ENCODE measurements around the gene CDKAL1. TPM values are rescaled to one million over a fixed set of nuclear protein-coding genes. Genes with fewer than 3 reads are reported as not detected.

Gene CDKAL1
- total RNA-seq, 1 experiment from 2014 or later, result 16.1 TPM

DNA sequence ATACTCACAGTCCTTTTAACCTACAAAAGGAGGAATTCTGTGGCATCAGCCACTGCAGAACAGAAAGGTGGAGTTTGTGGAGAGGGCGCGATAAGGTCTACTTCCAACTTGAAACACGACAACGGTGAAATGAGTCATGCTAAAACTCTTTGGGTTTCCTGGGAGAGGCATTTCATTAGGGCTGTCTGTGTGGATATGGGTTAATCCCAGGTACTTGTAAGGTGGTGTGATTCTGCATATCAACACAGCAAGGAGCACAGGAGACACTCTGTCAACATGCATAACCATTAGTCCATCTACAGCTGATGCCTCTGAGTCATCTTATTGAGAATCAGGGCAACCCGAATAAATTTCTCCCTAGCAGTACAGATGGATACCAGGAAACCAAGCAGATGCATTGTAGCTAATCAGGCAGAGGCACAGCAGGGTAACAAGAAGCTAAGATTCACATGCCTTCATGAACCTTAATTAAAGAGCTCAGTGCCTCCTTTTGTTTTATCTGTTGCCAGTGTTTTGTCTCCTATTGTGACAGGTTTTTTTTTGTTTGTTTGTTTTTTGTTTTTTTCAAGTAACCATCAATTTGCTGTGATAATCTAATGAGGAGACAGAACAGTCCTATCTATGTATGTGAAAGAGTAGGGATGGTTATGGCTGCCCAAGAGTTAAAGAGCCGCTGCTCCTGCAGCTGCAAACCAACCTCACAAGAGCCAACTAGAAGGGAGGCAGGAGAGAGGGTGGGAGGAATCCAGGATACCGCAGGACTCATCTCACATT lies 743.5 kb downstream of the CDKAL1 start:
- BruUV-seq (replicated peaks), result no TSS peak
- no peaks in the 10 kb centered on the region for H3K79me2 ChIP-seq (ENCODE audit: low read depth)
- ChIA-PET POLR2A (ENCODE audit: unreplicated experiment) (no interaction called here), CTCF (interaction anchor here (0.5 to 0.7 kb wide), 2 partner anchors 150 to 169 kb away, joined by 3 to 4 read pairs; no protein-coding TSS in a partner anchor)
- no peak overlapping the region for H3K27ac ChIP-seq
- no peaks in the 10 kb centered on the region for H3K27me3 ChIP-seq (ENCODE audit: insufficient read depth, low read depth)
- 0 out of 2 replicates have a peak, but pooled peaks cover 3% of the 10 kb centered on the region for H3K4me1 ChIP-seq (replicated peaks; ENCODE audit: insufficient read depth)
- no peaks in the 10 kb centered on the region for H3K36me3 ChIP-seq (ENCODE audit: low read depth)
- H3K9me3 ChIP-seq (ENCODE audit: insufficient read depth, low read depth), result no peaks in the 10 kb centered on the region
- no peaks in the 10 kb centered on the region for H4K20me1 ChIP-seq (ENCODE audit: insufficient read depth)
- no peaks in the 10 kb centered on the region for H3F3A ChIP-seq (ENCODE audit: insufficient read depth, low read depth)
- intact Hi-C loops (cut with micrococcal nuclease; ENCODE audit: unreplicated experiment), result loop anchor here (1.0 to 5.0 kb wide), 5 partner anchors 57 to 401 kb away; no protein-coding TSS in a partner anchor
- DNase-seq, result peak; percentile 62 to 74
- no peak for TF ChIP-seq EZH2 (IDR thresholded peaks at IDR 0.05; ENCODE audit: low read depth)
- TF ChIP-seq, protein P1, sequence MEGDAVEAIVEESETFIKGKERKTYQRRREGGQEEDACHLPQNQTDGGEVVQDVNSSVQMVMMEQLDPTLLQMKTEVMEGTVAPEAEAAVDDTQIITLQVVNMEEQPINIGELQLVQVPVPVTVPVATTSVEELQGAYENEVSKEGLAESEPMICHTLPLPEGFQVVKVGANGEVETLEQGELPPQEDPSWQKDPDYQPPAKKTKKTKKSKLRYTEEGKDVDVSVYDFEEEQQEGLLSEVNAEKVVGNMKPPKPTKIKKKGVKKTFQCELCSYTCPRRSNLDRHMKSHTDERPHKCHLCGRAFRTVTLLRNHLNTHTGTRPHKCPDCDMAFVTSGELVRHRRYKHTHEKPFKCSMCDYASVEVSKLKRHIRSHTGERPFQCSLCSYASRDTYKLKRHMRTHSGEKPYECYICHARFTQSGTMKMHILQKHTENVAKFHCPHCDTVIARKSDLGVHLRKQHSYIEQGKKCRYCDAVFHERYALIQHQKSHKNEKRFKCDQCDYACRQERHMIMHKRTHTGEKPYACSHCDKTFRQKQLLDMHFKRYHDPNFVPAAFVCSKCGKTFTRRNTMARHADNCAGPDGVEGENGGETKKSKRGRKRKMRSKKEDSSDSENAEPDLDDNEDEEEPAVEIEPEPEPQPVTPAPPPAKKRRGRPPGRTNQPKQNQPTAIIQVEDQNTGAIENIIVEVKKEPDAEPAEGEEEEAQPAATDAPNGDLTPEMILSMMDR (conservative IDR thresholded peaks at IDR 0.05), result no peak
- H3K9me2 ChIP-seq (ENCODE audit: insufficient read depth), result no peaks in the 10 kb centered on the region
- H3K4me3 ChIP-seq, result no peak overlapping the region
- no peak overlapping the region for H3K4me2 ChIP-seq
- H2AFZ ChIP-seq, result no peak overlapping the region

DNA sequence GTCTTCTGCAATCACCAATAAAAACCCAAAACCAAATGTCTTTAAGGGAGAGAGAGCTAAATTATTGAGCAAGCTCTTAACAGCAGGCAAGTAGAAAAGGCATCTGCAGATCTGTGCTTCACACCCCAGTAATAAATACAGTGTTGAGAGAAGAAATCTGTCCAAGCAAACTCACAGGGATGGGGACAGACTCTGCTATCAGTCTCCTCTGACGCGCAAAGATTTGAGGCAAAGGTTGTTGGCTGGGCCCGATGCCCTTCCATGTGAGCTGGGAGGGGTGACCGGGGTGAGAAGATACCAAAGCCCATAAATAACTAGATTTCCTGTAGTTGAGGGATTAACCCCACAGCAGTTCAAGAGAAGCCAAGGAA lies 744.1 kb downstream of the CDKAL1 start:
- Histone ChIP-seq H2AFZ (no peak overlapping the region), H3K9me2 (ENCODE audit: insufficient read depth) (no peaks in the 10 kb centered on the region), H3K79me2 (ENCODE audit: low read depth) (no peaks in the 10 kb centered on the region), H3K27me3 (ENCODE audit: insufficient read depth, low read depth) (no peaks in the 10 kb centered on the region), H4K20me1 (ENCODE audit: insufficient read depth) (no peaks in the 10 kb centered on the region), H3K4me3 (no peak overlapping the region), H3K9me3 (ENCODE audit: insufficient read depth, low read depth) (no peaks in the 10 kb centered on the region), H3F3A (ENCODE audit: insufficient read depth, low read depth) (no peaks in the 10 kb centered on the region), H3K4me2 (no peak overlapping the region), H3K36me3 (ENCODE audit: low read depth) (no peaks in the 10 kb centered on the region), H3K4me1 (replicated peaks; ENCODE audit: insufficient read depth) (0 out of 2 replicates have a peak, but pooled peaks cover 3% of the 10 kb centered on the region), H3K27ac (no peak overlapping the region)
- BruUV-seq (replicated peaks), result no TSS peak
- POLR2A ChIA-PET (ENCODE audit: unreplicated experiment), result no interaction called here
- no peak for DNase-seq
- TF ChIP-seq EZH2 (IDR thresholded peaks at IDR 0.05; ENCODE audit: low read depth), result no peak
- TF ChIP-seq, protein P1 (conservative IDR thresholded peaks at IDR 0.05), result no peak
- intact Hi-C loops (cut with micrococcal nuclease; ENCODE audit: unreplicated experiment), result loop anchor here (5.0 kb wide), 1 partner anchor 256 kb away; no protein-coding TSS in a partner anchor
- CTCF ChIA-PET, result interaction anchor here (0.5 kb wide), 1 partner anchor 150 kb away, joined by 4 read pairs; no protein-coding TSS in a partner anchor

DNA sequence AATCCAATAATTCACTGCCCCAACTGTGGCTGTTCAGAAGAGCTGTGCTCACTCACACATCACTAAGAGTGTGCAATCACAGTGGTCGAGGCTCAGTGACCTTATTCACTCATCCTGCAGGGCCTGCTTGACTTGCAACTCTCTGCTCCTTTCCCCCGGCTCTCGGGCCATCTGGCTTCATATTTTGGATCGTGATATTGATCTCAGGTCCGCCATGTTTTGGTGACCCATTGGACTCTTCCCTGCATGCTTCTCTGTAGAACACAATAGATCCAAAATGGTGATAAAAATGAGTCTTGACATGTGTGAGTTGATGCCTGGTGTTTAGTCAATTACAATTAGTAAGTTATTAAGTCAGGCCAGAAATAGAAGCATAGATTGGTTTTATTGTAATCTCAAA lies 745.4 kb downstream of the CDKAL1 start:
- 0 out of 2 replicates have a peak, but pooled peaks cover 3% of the 10 kb centered on the region for H3K4me1 ChIP-seq (replicated peaks; ENCODE audit: insufficient read depth)
- no peak for DNase-seq
- H3K9me2 ChIP-seq (ENCODE audit: insufficient read depth), result no peaks in the 10 kb centered on the region
- intact Hi-C loops (cut with micrococcal nuclease; ENCODE audit: unreplicated experiment), result loop anchor here (5.0 kb wide), 1 partner anchor 257 kb away; no protein-coding TSS in a partner anchor
- no peaks in the 10 kb centered on the region for H3K79me2 ChIP-seq (ENCODE audit: low read depth)
- H3F3A ChIP-seq (ENCODE audit: insufficient read depth, low read depth), result no peaks in the 10 kb centered on the region
- no peaks in the 10 kb centered on the region for H4K20me1 ChIP-seq (ENCODE audit: insufficient read depth)
- H3K4me2 ChIP-seq, result no peak overlapping the region
- CTCF ChIA-PET, result no interaction called here
- POLR2A ChIA-PET (ENCODE audit: unreplicated experiment), result no interaction called here
- H3K9me3 ChIP-seq (ENCODE audit: insufficient read depth, low read depth), result no peaks in the 10 kb centered on the region
- no TSS peak for BruUV-seq (replicated peaks)
- no peak overlapping the region for H2AFZ ChIP-seq
- no peak for TF ChIP-seq EZH2 (IDR thresholded peaks at IDR 0.05; ENCODE audit: low read depth)
- TF ChIP-seq, protein P1 (conservative IDR thresholded peaks at IDR 0.05), result no peak
- no peak overlapping the region for H3K4me3 ChIP-seq
- H3K27ac ChIP-seq, result no peak overlapping the region
- H3K27me3 ChIP-seq (ENCODE audit: insufficient read depth, low read depth), result no peaks in the 10 kb centered on the region
- H3K36me3 ChIP-seq (ENCODE audit: low read depth), result no peaks in the 10 kb centered on the region
